Omental fat pad (tissue), 4 donors: Measurements from ENCODE around the gene SPEF1. TPM values are rescaled to one million over a fixed set of nuclear protein-coding genes. Genes with fewer than 3 reads are reported as not detected.

Source experiments
- ATAC-seq: fragments of 150-250 bp; one replicate; pipeline ENCODE4 v1.9.1; 2016; ENCODE audit warnings: mild to moderate bottlenecking, moderate library complexity; ENCODE audit not compliant: low FRiP score
- DNase-seq: peaks from one replicate; pipeline ENCODE4 v3.0.0-alpha.2; 2019; ENCODE audit warnings: low spot score
- total RNA-seq, 4 donors: library from RNA; depleted of rRNA; stranded (reverse); fragments of >200 nt; gene quantifications; one replicate each; pipeline ENCODE4 v1.1.0, GENCODE V29; 2016
- TF ChIP-seq, protein P1 (sequence below), 3 donors: fragments of 450-650 bp; IDR thresholded peaks; one replicate each; pipeline ENCODE4 v1.5.1; 2016 to 2017; ENCODE audit warnings: antibody characterized with exemption in 3 of 3, mild to moderate bottlenecking in 3 of 3, moderate library complexity in 2 of 3

SPEF1 gene
- total RNA-seq, 4 donors from 2014 or later = 0.56 TPM; not detected in 3

DNA sequence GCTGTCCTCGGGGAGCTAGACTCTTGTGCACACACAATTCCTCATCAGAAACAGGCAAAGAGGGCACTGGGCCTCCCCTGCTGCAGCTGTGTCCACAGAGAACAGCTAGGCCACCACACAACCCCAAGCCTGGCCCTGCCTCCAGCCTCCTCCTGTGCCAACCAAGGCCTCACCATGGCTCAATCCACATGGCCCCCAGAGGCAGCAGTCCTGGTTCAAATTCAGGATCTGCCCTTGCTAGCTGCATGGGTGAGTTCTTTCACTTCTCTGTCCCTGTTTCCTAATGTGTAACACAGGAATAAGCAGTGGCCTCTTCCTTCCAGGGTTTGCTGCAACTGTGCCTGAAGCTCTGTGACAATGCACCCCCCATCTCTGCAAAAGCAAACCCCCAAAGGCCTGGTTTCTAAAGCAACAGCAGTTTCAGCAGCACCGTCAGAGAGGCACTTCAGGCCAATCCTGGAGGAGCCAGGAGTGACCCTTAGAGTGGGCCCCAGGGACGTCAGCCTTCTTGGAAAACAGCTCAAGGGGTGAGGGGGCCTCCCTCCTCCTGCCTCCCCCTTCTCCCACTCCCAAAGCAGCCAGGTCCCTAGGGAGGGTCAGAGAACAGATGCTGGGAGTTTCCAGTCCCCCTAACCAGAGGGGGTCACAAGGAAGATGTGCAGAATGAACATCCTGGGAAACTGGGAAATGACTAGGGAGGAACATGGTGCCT lies 15.9 kb downstream of the SPEF1 start:
- TF ChIP-seq, protein P1, sequence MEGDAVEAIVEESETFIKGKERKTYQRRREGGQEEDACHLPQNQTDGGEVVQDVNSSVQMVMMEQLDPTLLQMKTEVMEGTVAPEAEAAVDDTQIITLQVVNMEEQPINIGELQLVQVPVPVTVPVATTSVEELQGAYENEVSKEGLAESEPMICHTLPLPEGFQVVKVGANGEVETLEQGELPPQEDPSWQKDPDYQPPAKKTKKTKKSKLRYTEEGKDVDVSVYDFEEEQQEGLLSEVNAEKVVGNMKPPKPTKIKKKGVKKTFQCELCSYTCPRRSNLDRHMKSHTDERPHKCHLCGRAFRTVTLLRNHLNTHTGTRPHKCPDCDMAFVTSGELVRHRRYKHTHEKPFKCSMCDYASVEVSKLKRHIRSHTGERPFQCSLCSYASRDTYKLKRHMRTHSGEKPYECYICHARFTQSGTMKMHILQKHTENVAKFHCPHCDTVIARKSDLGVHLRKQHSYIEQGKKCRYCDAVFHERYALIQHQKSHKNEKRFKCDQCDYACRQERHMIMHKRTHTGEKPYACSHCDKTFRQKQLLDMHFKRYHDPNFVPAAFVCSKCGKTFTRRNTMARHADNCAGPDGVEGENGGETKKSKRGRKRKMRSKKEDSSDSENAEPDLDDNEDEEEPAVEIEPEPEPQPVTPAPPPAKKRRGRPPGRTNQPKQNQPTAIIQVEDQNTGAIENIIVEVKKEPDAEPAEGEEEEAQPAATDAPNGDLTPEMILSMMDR (IDR thresholded peaks at IDR 0.05) = no peak
- DNase-seq (no peak), ATAC-seq (no peak)

DNA sequence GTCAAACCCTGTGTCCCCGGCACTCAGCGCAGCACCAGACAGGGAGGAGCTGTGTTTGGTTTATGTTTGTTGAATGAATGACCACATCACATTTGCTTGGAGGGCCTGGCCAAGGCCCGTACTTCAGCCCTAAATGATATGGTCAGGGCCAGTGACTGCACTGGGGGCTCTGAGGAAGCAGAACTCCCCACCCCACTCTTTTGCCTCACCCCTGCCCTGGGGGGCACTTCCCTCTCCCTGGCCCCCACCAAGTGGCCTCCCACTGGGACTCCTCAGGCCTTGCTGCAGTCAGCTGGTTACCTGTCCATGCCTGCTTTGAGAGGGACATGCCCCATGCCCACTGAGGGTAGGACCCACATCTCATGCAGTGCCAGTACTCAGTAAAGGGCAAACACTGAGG lies 16.6 kb downstream of the SPEF1 start:
- TF ChIP-seq, protein P1 (IDR thresholded peaks at IDR 0.05) = no peak
- ATAC-seq = no peak
- DNase-seq = no peak

DNA sequence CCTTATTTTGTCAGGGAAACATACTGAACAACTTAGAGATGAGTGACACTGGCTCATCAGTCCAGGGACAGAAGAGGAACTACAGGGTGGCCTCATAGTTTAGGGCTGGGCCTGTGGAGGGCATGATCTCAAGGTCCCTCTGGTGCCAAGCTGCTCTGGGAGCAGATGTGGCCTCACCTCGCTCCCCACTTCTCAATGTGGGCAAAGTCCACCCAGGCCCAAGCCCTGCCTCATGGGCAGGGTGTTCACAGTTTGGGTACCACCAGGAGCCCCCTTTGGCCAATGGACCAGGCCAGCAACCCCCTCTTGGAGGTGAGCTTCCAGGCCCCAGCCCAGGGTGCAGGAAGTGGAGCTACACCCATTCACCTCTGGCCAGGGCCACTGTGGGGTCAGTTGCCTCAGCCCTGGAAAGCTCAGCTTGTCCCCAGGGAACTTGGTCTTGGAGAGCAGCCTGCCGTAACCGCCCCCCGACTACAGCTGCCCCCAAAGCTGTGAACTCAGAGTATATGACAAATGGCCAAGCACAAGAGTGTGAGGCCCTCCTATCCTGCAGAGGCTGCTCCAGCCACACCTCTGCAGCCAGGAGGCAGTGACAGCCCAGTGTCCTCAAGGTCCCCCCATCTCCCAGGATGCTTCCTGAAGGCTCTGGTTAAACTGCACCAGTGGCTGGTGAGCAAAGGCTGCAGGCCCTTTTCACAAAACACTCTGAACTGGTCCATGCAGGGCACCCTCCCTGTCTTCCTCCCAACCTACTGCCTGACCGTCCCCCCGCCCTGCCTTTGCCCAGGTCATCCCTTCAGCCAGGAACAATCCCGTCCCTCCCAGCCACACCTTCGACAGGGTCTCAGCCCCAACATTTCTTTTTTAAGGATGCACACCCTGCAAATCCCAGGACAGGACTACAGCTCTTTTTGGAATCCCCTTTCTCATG lies 17.3 kb downstream of the SPEF1 start:
- ATAC-seq = no peak
- DNase-seq = no peak
- TF ChIP-seq, protein P1 (IDR thresholded peaks at IDR 0.05) = no peak

DNA sequence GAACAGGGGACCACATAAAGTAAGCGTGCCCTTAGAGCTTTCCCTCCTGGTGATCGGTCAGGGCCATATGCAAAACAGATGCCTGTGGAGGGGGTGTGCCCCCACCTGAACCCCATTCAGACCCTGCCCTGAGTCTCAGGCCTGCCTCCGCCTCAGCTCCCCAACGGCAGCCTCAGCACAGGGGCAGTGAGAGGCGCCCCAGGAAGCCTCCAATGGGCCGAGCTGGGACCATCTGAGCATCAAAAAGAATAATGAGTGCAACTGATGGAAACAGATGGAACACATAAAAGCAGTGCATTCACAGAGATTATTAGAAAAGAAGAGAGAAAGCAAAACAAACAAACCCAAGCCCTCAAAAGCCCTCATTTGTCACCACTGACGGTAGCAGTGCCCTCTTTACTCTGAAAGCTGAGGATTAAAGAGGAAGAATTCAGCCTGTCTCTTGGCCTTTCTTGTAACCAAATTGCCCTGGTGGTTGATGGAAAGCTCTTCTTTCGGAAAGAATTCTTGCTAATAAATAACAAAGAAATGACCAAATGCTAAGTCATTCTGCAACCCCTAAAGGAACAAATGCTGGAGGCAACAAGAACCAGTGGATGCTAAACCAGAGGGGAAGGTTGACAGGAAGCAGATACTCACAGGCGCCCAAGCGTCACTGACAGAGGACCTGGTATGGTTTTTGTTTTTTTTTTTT lies 20.4 kb downstream of the SPEF1 start:
- no peak for ATAC-seq
- TF ChIP-seq, protein P1 (IDR thresholded peaks at IDR 0.05) = no peak
- DNase-seq = no peak

DNA sequence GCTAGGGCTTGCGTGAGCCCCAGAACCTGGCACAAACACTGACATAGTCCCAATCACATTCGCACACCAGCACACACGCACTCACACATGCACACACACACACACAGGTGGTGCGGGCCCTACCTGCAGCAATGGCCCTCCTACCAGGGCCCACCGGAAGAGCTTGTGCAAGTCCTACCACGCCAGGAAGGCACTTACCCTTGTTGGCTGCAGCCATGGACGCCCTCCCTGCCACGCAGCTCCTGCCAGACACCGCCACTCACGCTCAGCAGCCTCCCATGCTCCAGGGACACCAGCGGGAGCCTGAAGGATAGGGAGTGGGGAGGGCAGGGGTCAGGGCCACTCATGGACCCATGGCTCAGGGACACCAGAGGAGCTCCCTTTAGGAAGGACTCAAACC lies 21.4 kb downstream of the SPEF1 start:
- TF ChIP-seq, protein P1 (IDR thresholded peaks at IDR 0.05) = no peak
- no peak for ATAC-seq
- no peak for DNase-seq

DNA sequence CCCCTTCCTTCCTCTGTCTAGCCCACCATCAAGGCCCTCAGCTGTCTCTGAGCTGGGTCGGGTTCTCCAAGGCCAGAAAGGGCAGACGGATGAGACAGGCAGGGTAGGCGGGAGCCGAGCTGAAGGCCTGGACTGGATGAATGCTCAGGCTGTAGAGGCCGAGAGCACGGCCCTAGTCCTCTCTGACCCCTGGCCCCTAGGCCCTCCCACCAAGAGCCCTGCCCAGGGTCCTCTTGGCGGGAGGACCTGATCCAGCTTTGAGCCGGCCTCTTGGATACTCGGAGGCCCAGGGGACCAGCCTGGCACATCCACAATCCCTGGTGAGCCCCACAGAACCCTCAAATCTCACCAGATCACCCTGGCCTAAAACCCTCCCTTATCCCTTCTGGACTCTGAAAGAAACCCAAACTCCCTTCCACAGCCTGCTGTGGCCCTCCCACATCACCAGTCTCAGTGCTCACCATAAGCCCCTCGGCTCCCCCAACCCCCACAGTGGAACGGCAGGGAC lies 21.9 kb downstream of the SPEF1 start:
- no peak for ATAC-seq
- no peak for DNase-seq
- TF ChIP-seq, protein P1 (IDR thresholded peaks at IDR 0.05) = no peak
